ENCODE results near the gene DEGS2.
A peak's percentile ranks its signal among the peaks of the same experiment; 100 is the strongest.
"Not testable (repeated sequence)": the region's sequence is repeated elsewhere in the genome, so short reads cannot be mapped to it uniquely, and the experiment has no call there.

The DEGS2 gene

DNA sequence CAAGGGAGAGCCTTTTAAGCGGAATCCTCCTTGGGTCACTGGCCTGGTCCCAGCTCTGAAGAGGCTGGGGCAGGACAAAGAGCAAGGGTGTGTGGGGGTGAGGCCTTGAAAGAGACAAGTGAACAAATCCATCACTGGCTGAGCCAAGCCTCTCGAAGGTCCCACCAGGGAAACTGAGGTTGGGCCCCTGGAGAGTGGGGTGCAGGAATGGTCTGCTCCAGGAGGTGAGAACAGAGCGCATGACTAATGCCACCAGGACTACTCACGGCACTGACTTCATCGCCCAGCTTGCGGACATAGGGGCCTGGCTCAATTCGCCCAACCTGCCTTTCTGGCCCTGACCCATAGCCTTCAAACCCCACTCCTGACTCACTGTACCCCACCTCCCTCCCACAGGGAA, 19.2 kb upstream of the DEGS2 start:
- no peak for DNase-seq

DNA sequence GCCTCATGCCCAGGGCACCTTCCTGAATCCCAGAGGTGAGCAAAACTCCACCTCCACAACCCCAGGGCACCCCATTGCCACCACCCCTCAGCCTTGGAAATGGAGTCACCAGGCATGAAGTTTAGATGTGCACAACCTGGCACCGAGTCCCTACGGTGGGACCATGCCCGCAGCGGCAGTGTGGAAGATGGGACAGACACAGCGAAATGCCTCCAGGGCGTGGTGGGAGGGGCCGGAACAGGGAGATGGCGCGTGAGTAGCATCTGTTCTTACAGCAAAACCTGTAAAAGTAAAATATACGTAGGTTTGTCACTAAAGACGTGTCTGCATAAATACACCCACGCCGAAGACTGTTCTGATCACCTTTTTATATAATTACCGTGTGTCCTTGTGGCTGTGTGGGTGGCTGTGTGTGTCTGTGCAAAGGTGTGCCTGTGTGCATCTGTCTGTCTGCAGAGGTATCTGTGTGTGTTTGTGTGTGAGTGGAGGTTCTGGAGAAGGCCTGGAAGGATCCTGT, 17.4 kb upstream of the DEGS2 start:
- no peak for DNase-seq

DNA sequence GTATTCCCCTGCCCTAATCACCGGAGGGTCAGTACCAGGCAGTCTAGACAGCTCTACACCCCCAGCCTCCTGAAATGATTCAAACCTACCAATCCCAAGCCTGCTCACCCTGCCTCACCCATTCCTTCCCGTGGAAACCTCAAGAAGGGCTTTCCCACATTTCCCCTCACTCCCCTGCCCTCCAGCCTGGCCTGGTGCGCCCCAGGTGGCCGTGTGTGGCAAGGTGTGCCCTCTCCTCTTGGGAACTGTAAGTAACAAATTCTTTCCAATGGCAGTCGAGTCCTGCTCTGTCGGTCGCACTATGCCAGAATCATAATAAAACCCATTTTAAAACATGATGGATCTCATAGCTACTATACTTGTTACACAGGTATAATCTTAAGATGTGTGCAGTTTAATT, 13.9 kb upstream of the DEGS2 start:
- DNase-seq: no peak

DNA sequence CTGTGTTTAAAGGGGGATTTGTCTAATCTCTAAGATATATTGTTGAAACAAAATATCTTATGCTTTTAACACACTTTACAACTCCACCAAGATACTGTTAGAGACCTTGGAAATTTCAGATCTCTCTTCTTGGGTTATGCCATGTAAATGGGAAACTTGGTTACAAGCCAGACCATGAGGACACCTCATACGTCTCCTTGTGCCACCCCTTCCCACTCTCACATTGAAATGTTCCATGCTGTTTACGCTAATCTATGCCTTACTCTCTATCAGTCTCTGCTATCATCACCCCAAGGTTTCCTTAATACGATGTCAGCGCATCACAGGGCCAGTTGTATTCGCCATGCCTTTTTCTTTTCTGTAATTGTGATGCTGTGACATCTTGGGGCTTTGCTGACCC, 13.4 kb upstream of the DEGS2 start:
- DNase-seq: no peak

- DNase-seq: no peak
Measured at GRCh38 chr14:100170880-100171279, 11.4 kb upstream of the DEGS2 start.

DNA sequence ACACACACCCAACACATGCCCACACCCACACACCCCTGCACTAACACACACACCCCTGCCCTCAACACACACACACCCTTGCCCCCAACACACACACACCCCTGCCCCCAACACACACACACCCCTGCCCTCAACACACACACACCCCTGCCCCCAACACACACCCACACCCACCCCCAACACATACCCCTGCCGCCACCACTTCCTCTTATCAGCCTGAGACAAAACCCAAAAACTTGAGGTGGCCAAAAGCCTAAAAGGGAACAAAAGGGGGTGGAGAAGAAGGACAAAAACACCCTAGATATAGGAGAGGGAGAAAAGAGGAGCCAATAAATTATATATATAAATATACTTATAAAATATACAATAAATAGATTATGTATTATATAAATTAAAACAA, 9.1 kb upstream of the DEGS2 start:
- no peak for DNase-seq

GRCh38 chr14:100165831-100166440, 6.5 kb upstream of the DEGS2 start:
- no peak for DNase-seq

GRCh38 chr14:100165376-100165775, 5.9 kb upstream of the DEGS2 start:
- DNase-seq: peak in 1 of 2 experiments; percentile 72

DNA sequence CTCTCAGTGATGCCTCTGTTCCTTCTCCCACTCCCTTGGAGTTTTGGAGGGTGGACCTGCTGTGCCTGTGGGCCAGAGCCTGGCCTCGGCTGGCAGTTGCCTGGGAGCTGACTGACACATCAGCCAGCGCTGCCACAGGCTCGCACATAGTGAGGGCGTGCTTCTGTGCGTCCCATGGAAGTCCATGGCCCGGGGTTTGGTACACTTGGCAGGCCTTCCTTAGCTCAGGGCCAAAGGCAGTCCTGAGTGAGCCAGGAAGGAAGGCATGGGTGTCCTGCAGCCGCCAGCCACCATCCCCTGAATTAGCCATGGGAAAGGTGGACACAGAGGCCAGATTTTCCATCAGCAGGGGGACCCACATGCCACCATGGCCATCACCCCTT, 1.1 kb upstream of the DEGS2 start:
- DNase-seq: no peak

- DNase-seq: peak in 1 of 2 experiments; percentile 72
Measured at GRCh38 chr14:100159865-100160533, 554 bp upstream of the DEGS2 start.

- no peak for DNase-seq
Measured at GRCh38 chr14:100158566-100159093, 815 bp downstream of the DEGS2 start.

DNA sequence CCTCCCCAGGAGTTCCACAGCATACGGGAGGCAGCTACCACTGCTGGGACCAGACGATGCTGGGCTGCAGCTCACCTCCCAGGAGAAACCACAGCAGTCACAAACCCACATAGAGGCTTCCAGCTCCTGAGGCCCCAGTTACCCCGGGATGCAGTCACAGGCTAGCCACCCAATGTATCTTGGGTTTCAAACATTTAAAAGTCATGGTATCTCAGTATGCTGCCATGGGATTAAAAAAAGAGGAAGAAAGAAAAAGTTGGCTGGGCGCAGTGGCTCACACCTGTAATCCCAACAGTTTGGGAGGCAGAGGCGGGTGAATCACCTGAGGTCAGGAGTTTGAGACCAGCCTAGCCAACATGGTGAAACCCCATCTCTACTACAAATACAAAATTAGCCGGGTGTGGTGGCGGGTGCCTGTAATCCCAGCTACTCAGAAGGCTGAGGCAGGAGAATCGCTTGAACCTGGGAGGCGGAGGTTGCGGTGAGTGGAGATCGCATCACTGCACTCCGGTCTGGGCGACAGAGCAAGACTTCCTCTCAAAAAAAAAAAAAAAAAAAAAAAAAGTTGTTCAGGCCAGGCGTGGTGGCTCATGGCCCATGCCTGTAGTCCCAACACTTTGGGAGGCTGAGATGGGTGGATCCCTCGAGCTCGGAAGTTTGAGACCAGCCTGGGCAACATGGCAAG, 1.8 kb downstream of the DEGS2 start:
- DNase-seq: not testable (repeated sequence)

- DNase-seq: no peak
Measured at GRCh38 chr14:100156776-100157175, 2.7 kb downstream of the DEGS2 start.

GRCh38 chr14:100155756-100156616, 3.5 kb downstream of the DEGS2 start:
- peak; percentile 82 to 91 for DNase-seq

- peak; percentile 44 to 60 for DNase-seq
Measured at GRCh38 chr14:100155049-100155621, 4.3 kb downstream of the DEGS2 start.

GRCh38 chr14:100153560-100153959, 5.9 kb downstream of the DEGS2 start:
- DNase-seq: no peak

GRCh38 chr14:100152091-100152490, 7.4 kb downstream of the DEGS2 start:
- DNase-seq: no peak

- DNase-seq: no peak
Measured at GRCh38 chr14:100150932-100151587, 8.4 kb downstream of the DEGS2 start.

DNA sequence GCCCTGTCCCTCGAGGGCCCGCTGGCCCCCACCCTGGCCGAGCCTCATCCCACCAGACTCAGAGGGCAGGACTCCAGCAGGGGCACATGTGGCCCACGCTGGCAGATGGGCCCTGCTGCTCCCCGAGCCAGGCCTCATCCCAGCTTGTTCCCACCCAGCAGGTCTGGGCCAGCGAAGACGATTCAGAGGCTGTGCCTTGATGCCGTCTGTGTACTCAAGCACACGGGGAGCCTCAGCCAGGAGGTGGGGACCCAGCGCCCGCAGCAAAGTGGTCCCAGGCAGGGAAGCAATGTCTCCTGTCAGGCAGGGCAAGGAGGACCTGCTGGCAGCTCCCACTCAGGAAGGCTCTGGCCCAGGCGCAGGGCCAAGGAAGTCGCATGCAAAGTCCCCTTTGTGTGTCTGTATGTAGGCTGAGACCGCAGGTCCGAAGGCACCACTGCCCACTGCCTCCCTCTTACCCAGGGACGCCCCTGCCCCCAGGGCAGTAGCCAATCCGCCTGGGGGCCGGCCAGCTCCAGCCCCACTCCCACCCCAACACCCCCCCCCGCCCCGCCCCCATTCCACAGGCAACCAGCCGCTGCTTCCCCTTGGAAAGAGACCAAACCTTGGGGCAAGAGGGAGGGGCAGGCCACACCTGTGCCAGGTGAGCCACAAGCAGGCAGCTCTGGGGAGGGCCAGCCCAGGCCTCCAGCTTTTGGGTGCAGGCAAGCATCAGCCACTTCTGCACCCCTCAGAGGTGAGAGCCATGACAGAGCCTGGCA, 9.4 kb downstream of the DEGS2 start:
- peak in 1 of 2 experiments; percentile 32 for DNase-seq

DNA sequence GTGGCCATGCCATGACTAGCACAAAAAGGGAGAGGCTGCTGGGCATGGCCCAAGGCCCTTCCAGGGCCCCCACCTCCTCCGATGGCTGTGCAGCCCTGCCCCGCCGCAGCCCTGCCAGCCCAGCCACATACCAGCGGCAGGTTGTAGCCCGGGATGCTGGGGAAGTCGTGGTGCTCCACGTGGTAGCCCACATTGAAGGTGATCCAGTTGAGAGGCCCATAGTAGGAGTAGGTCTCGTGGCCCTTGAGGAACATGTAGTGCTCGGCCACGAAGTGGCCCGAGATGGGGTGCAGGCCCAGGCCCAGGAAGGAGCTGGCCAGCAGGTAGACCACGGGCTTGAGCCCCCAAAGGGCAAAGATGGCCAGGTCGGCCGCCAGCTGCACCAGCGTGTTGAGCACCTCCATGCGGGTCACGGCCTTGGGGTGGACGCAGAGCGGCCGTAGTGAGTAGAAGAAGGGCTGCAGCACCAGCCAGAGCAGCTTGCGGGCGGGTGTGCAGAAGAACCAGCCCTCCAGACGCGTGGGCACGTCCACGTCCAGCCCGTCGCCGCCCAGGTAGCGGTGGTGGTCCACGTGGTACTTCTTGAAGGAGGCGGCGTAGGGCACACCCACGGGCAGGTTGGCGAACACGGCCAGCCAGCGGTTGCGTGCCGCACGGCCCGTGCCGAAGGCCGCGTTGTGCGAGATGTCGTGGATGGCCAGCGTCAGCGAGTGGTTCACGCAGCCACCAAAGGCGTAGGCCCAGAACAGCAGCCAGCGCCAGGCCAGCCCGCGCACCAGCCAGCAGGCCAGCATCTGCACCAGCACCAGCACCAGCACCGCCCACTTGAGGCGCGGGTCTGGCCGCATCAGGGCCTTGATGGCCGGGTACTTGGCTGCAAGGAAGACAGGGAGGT, 10.4 kb downstream of the DEGS2 start:
- no peak for DNase-seq

Measured in NCI-H526 (cell line).